GM12864 (cell line): ENCODE data around the gene ATF4.
A peak's percentile ranks its signal among the peaks of the same experiment; 100 is the strongest.

Source experiments
- DNase-seq: peaks from one replicate; pipeline ENCODE4 v3.0.0-alpha.2; 2011; ENCODE audit warnings: low read depth
- H3K4me3 ChIP-seq: 2 replicates; pipeline ENCODE4 v1.5.1; 2011; ENCODE audit warnings: mild to moderate bottlenecking, low read depth, low read length, control low read depth
- TF ChIP-seq, protein P1 (sequence below): IDR thresholded peaks from 2 replicates; pipeline ENCODE4 v1.5.1; 2011; ENCODE audit warnings: low read depth, mild to moderate bottlenecking, moderate library complexity, low read length, control low read depth, inconsistent platforms; ENCODE audit errors: missing control alignments

The ATF4 gene, protein sequence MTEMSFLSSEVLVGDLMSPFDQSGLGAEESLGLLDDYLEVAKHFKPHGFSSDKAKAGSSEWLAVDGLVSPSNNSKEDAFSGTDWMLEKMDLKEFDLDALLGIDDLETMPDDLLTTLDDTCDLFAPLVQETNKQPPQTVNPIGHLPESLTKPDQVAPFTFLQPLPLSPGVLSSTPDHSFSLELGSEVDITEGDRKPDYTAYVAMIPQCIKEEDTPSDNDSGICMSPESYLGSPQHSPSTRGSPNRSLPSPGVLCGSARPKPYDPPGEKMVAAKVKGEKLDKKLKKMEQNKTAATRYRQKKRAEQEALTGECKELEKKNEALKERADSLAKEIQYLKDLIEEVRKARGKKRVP

DNA sequence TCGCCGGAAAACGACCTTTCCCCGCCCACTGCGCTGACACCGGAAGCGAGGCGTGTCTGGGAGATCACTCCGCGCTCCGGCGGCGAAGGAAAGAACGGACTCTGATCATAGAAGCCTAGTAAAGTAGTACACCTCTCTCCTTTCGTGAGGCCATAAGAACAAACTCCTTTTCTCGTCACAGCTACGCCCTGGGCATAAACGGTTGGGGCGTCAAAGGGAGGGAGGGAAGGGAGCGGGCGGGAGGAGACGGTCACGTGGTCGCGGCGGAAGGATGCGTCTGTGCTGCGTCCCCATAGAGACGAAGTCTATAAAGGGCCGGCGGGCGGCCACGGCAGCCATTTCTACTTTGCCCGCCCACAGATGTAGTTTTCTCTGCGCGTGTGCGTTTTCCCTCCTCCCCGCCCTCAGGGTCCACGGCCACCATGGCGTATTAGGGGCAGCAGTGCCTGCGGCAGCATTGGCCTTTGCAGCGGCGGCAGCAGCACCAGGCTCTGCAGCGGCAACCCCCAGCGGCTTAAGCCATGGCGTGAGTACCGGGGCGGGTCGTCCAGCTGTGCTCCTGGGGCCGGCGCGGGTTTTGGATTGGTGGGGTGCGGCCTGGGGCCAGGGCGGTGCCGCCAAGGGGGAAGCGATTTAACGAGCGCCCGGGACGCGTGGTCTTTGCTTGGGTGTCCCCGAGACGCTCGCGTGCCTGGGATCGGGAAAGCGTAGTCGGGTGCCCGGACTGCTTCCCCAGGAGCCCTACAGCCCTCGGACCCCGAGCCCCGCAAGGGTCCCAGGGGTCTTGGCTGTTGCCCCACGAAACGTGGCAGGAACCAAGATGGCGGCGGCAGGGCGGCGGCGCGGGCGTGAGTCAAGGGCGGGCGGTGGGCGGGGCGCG is at the start of gene ATF4:
ATF4 (plus strand) TSS at position 337 of the 880 bp plus-strand sequence. CDS start 884 bp downstream, outside the sequence.
- peak within 1 kb of the TSS; percentile 67 for H3K4me3 ChIP-seq
- DNase-seq, result no peak
- TF ChIP-seq, protein P1, sequence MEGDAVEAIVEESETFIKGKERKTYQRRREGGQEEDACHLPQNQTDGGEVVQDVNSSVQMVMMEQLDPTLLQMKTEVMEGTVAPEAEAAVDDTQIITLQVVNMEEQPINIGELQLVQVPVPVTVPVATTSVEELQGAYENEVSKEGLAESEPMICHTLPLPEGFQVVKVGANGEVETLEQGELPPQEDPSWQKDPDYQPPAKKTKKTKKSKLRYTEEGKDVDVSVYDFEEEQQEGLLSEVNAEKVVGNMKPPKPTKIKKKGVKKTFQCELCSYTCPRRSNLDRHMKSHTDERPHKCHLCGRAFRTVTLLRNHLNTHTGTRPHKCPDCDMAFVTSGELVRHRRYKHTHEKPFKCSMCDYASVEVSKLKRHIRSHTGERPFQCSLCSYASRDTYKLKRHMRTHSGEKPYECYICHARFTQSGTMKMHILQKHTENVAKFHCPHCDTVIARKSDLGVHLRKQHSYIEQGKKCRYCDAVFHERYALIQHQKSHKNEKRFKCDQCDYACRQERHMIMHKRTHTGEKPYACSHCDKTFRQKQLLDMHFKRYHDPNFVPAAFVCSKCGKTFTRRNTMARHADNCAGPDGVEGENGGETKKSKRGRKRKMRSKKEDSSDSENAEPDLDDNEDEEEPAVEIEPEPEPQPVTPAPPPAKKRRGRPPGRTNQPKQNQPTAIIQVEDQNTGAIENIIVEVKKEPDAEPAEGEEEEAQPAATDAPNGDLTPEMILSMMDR, result no peak

DNA sequence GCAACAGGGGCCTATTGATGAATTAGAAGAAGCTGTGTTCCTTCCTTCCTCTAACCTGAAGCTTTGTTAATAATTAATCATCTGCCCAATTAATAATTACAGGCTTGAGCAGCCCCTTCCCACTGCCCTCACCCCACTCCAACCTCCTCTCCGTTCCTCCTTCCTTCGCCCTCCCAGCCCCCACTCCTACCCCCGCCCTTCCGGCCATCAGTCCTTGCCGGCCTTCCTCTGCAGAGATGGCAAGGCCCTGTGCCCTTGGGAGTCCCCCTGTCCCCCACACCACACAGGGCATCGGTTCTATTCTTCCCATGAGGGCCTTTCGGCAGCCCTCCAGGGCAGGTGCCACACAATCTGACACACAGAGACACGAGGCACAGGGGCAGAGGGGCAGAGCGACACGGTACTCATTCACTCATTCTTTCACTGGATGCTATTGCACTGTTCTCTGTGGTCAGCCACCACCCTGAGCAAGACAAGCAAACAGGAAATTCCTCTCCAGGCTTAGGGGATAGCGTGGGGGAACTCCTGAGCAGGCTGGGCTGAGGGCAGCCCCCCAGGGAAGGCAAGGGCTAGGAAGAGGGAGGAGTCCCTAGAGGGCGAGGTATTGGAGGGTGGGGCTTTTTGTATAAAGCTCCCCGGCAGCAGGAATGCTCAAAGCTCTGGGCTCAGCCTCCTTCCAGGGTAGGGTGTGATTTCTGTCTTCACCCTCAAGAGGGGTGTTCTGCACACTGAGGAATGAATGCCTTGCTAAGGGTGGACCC is 48.8 kb upstream of the ATF4 start:
- TF ChIP-seq, protein P1, result no peak
- no peak for DNase-seq
- H3K4me3 ChIP-seq, result no peak overlapping the region; the same call in 1 of the 2 replicates

DNA sequence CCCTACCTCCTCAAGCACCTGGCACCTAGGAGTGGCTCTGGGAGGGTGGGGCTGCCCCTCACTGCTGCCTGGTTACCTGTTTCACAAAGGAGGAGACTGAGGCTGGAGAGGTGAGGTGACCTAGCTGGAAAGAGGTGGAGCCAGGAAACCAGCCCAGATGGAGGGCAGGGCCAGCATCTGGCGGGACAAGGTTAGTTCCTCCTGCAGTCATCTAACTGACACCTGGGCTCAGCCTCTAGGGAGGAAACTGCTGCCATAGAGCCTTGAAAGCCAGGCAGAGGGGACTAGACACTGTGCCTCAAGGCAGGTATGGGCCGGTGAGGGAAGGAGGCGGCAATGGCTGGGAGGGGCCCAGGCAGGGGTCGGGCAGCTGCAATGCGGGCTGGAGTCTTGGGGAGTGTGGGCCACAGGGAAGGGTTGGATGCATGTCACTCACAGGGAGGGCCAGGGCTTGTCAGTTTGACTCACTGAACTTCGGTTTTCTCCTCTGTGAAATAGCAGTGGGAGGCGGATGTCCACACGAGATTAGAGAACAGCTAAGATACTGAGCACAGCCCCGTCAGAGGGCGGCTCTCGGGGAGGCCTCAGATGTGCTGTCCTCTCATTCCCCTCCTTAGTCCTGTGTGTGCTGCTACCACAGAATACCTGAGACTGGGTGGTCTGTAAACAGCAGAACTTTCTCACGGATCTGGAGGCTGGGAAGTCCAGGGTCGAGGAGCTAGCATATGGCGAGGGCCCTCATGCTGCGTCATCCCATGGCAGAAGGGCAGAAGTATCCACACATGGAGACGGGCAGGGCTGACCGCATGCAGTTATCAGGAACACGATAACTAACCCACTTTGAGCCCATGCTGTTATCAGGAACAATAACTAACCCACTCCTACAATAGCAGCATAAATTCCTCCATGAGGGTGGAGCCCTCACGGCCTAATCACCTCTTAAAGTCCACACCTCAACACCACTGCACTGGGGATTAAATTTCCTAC is 47.5 kb upstream of the ATF4 start:
- no peak for DNase-seq
- H3K4me3 ChIP-seq, result no peak overlapping the region

DNA sequence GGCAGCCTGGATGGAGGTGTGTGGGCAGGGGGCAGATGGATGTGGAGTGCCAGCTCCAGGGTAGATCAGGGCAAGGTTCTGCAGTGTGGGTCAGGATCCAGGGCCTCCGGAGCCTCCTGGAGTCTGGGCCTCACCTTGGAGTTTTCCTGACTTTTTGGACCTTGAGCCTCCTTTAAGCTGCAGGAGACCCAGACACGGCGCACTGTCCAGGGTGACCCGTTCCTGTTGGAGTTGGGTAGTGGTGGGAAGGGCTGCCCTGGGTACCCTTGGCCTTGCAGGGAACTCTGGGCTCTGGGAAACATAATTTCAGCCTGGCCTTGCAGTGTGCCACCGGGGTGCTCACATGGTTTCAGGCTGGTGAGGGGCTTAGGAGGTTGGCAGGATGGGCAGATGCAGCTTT is 46.5 kb upstream of the ATF4 start:
- no peak for DNase-seq
- TF ChIP-seq, protein P1, result no peak
- H3K4me3 ChIP-seq, result no peak overlapping the region

More for the DNA sequence above, 47.5 kb upstream of the ATF4 start:
- TF ChIP-seq, protein P1, result no peak

DNA sequence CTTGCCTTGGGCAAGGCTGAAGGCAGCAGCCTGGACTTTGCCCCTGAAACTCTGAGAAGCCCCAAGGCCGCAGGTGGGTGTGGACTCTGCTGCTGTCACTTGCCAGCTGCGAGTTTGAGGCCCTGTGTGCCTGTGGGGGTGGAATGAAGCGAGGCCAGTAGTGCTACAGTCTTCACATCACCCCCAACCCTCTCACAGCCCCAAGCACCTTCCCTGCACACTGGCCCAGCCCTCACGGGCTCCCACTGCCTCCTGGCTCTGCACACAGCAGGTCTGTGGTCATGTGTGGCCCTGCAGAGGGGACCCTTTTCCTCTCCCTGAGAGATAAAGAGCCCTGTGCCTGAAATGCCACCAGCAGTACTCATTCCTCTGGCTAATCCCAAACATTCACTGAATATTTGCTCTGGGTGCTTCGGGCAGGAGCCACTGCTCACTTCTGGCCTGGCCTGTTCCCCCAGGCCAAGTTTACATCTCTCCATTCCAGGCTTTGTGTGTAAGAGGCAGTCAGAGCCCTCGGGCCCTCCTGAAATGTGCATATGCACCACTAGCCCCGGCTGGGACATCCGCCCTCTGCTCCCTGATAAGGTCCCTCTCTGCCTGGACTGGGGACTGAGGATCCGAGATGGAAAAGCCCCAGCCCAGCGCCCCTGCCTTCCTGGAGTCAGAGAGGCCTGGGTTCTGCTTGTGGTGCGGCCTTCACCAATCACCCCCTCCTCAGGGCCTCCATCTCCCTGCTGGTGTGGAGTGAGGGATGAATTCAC is 45.8 kb upstream of the ATF4 start:
- no peak overlapping the region for H3K4me3 ChIP-seq
- TF ChIP-seq, protein P1, result no peak
- no peak for DNase-seq
